ENCODE measurements around the gene DGAT2.
A peak's percentile ranks its signal among the peaks of the same experiment; 100 is the strongest.

Gene DGAT2

GRCh38 chr11:75831915-75832502, 63.4 kb downstream of the DGAT2 start:
- no peak for DNase-seq

- DNase-seq: no peak
These were observed 66.2 kb downstream of the DGAT2 start for GRCh38 chr11:75834728-75835127.

- DNase-seq: peak; percentile 46 to 67
These were observed 67.8 kb downstream of the DGAT2 start for GRCh38 chr11:75836417-75836816.

- DNase-seq: no peak
These were observed 71.3 kb downstream of the DGAT2 start for GRCh38 chr11:75839851-75840250.

- no peak for DNase-seq
These were observed 71.9 kb downstream of the DGAT2 start for GRCh38 chr11:75840522-75840921.

GRCh38 chr11:75841739-75842138, 73.2 kb downstream of the DGAT2 start:
- DNase-seq: no peak

- no peak for DNase-seq
These were observed 76.7 kb downstream of the DGAT2 start for GRCh38 chr11:75845324-75845723.

- no peak for DNase-seq
These were observed 81.3 kb downstream of the DGAT2 start for GRCh38 chr11:75849894-75850293.

- DNase-seq: peak; percentile 32 to 50
These were observed 82.2 kb downstream of the DGAT2 start for GRCh38 chr11:75850787-75851186.

Measured in Kasumi-1 (cell line).